Measurements from ENCODE around the gene TMC7. TPM values are rescaled to one million over a fixed set of nuclear protein-coding genes. Genes with fewer than 3 reads are reported as not detected.

The TMC7 gene
- total and polyA plus RNA-seq, 2 of the 8 experiments (the other 6 are each of a cell fraction or from before 2014, with no cell fraction given): 2.3 to 2.6 TPM

GRCh38 chr16:18942061-18942460 lies 41.7 kb upstream of the TMC7 start:
- Histone ChIP-seq H3K23ac (ENCODE audit: insufficient read length) (no peak overlapping the region), H3K4me2 (ENCODE audit: insufficient read depth in 1 of 2, low read depth in 2 of 2, low read length in 2 of 2) (no peak overlapping the region), H2BK5ac (ENCODE audit: low read depth, low read length) (no peak overlapping the region), H2BK15ac (ENCODE audit: low read length) (no peak overlapping the region), H3K23me2 (ENCODE audit: low read depth, low read length) (no peaks in the 10 kb centered on the region), H2AK5ac (ENCODE audit: low read depth, low read length) (no peak overlapping the region), H2BK12ac (ENCODE audit: low read depth, low read length) (no peak overlapping the region), H4K20me1 (replicated peaks in 1 of 2; ENCODE audit: control insufficient read depth in 1 of 2, insufficient read depth in 2 of 2, low read length in 2 of 2) (no peaks in the 10 kb centered on the region), H3K18ac (ENCODE audit: extremely low read depth, low read length) (no peak overlapping the region), H2AFZ (ENCODE audit: low read length) (no peak overlapping the region), H4K5ac (ENCODE audit: insufficient read length, low read depth, low read length) (no peak overlapping the region), H3K9me3 (ENCODE audit: insufficient read depth in 2 of 2, low read depth in 1 of 2, low read length in 1 of 2) (no peaks in the 10 kb centered on the region), H3K36me3 (ENCODE audit: control insufficient read depth in 2 of 4, insufficient read depth in 4 of 4, low read length in 3 of 4) (no peaks in the 10 kb centered on the region), H3K9ac (replicated peaks in 1 of 4; ENCODE audit: extremely low read depth in 1 of 4, low read depth in 3 of 4, low read length in 3 of 4) (no peak overlapping the region), H3K27ac (ENCODE audit: low read depth, low read length) (no peak overlapping the region), H3K14ac (ENCODE audit: insufficient read length) (no peak overlapping the region), H3K56ac (replicated peaks; ENCODE audit: insufficient read length, low read depth, low read length) (no peak overlapping the region), H3K4me1 (replicated peaks in 1 of 4; ENCODE audit: control insufficient read depth in 3 of 4, insufficient read depth in 4 of 4, low read length in 3 of 4) (peaks cover 0 to 4% (median 0%) of the 10 kb centered on the region in 4 experiments; a peak in 2 of 7 replicates), H3K27me3 (replicated peaks in 1 of 4; ENCODE audit: control insufficient read depth in 3 of 4, extremely low read depth in 1 of 4, insufficient read depth in 3 of 4, low read length in 3 of 4) (no peaks in the 10 kb centered on the region), H4K91ac (replicated peaks; ENCODE audit: insufficient read length, low read length) (no peak overlapping the region), H2BK20ac (ENCODE audit: low read length) (no peak overlapping the region), H2BK120ac (replicated peaks; ENCODE audit: low read depth, low read length) (no peak overlapping the region), H4K8ac (ENCODE audit: extremely low read depth, insufficient read depth, low read length) (no peak overlapping the region), H3K4ac (replicated peaks; ENCODE audit: insufficient read length, low read depth, low read length) (no peak overlapping the region), H3K79me2 (ENCODE audit: control insufficient read depth in 1 of 2, insufficient read depth in 2 of 2, low read length in 2 of 2) (no peaks in the 10 kb centered on the region), H3K79me1 (ENCODE audit: low read depth, low read length) (no peaks in the 10 kb centered on the region), H3K4me3 (ENCODE audit: extremely low read depth in 1 of 4, insufficient read depth in 2 of 4, low read depth in 3 of 4, low read length in 4 of 4) (no peak overlapping the region)
- FAIRE-seq: no peak
- ChIA-PET CTCF (ENCODE audit: partially characterized antibody) (no interaction called here), POLR2A (ENCODE audit: partially characterized antibody) (interaction anchor here (1.4 kb wide), 1 partner anchor 16 kb away, joined by 4 read pairs; the partner anchor contains the start of gene SMG1)
- DNase-seq (ENCODE audit: low read depth in 1 of 2, low spot score in 2 of 2): no peak
- no peak for TF ChIP-seq TCF12 (IDR thresholded peaks at IDR 0.05; ENCODE audit: low read depth, low read length)
- no peak for TF ChIP-seq PHF8 (conservative IDR thresholded peaks at IDR 0.05; ENCODE audit: low read depth, low read length)
- TF ChIP-seq SIRT6 (IDR thresholded peaks at IDR 0.05; ENCODE audit: low read length): no peak
- no peak for TF ChIP-seq CTBP2 (IDR thresholded peaks at IDR 0.05; ENCODE audit: borderline replicate concordance, insufficient read depth, insufficient read length, low read length)
- no peak for TF ChIP-seq TBP (IDR thresholded peaks at IDR 0.05; ENCODE audit: low read depth, low read length)
- TF ChIP-seq CBX8 (IDR thresholded peaks at IDR 0.05; ENCODE audit: borderline replicate concordance, low read depth, low read length): no peak
- no peak for TF ChIP-seq CREB1 (IDR thresholded peaks at IDR 0.05)
- TF ChIP-seq YY1 (IDR thresholded peaks at IDR 0.05; ENCODE audit: low read depth, low read length): no peak
- TF ChIP-seq FOSL1 (IDR thresholded peaks at IDR 0.05; ENCODE audit: insufficient read depth, low read depth, low read length): no peak
- TF ChIP-seq NANOG (IDR thresholded peaks at IDR 0.05; ENCODE audit: insufficient read depth, low read depth, low read length, poor library complexity, severe bottlenecking): no peak
- TF ChIP-seq RFX5 (IDR thresholded peaks at IDR 0.05; ENCODE audit: borderline replicate concordance, low read depth, low read length): no peak
- WGBS, 2 experiments (ENCODE audit: extremely low coverage in 1 of 2, insufficient coverage in 1 of 2, insufficient read length in 1 of 2, insufficient replicate concordance in 2 of 2, low coverage in 1 of 2, low lambda C conversion rate in 2 of 2, missing lambda C conversion rate in 1 of 2): 76% methylated on average over 1 of the region's 1 CpG; no CpG with 5 or more reads in 1 of the 2 experiments

Data from H1 (cell line).